D721Med (cell line): ENCODE measurements around the gene ETF1.

Source experiments
- DNase-seq: peaks from one replicate; pipeline ENCODE4 v3.0.0; 2011; ENCODE audit warnings: low spot score; ENCODE audit not compliant: insufficient read length
- FAIRE-seq: peaks from 2 replicates; lab custom pipeline; 2011; peaks lifted over from hg19 to GRCh38; lab: Jason Lieb, UNC
- CTCF ChIP-seq: IDR thresholded peaks from 2 replicates; pipeline ENCODE4 v1.5.1; 2012; ENCODE audit warnings: mild to moderate bottlenecking, control low read depth; ENCODE audit not compliant: insufficient read depth; ENCODE audit errors: missing control alignments

Gene ETF1

GRCh38 chr5:138539791-138540190, 3.2 kb downstream of the ETF1 start:
- FAIRE-seq: no peak
- no peak for DNase-seq

GRCh38 chr5:138538943-138539627, 4.0 kb downstream of the ETF1 start:
- no peak for TF ChIP-seq CTCF
- DNase-seq: no peak
- FAIRE-seq: no peak

More at GRCh38 chr5:138539791-138540190, 3.2 kb downstream of the ETF1 start:
- no peak for TF ChIP-seq CTCF

GRCh38 chr5:138536665-138537315, 6.2 kb downstream of the ETF1 start:
- peak; percentile 6 for TF ChIP-seq CTCF
- FAIRE-seq: no peak
- DNase-seq: no peak

GRCh38 chr5:138536215-138536614, 6.8 kb downstream of the ETF1 start:
- FAIRE-seq (no peak), DNase-seq (no peak)
- no peak for TF ChIP-seq CTCF

- TF ChIP-seq CTCF: no peak
- FAIRE-seq (no peak), DNase-seq (no peak)
Observed at GRCh38 chr5:138533973-138534941, 8.8 kb downstream of the ETF1 start.

- DNase-seq: no peak
- FAIRE-seq: no peak
- TF ChIP-seq CTCF: no peak
Observed at GRCh38 chr5:138529812-138530211, 13.2 kb downstream of the ETF1 start.
